CD4-positive, alpha-beta T cell treated with Interleukin-6 for 4 hours (primary cell): ENCODE measurements around the gene LRRC37B.
"Not testable (repeated sequence)": the region's sequence is repeated elsewhere in the genome, so short reads cannot be mapped to it uniquely, and the experiment has no call there.

Source experiments
- DNase-seq: peaks from one replicate; pipeline ENCODE4 v3.0.0-alpha.2; 2020; ENCODE audit warnings: mixed read lengths

Gene LRRC37B

DNA sequence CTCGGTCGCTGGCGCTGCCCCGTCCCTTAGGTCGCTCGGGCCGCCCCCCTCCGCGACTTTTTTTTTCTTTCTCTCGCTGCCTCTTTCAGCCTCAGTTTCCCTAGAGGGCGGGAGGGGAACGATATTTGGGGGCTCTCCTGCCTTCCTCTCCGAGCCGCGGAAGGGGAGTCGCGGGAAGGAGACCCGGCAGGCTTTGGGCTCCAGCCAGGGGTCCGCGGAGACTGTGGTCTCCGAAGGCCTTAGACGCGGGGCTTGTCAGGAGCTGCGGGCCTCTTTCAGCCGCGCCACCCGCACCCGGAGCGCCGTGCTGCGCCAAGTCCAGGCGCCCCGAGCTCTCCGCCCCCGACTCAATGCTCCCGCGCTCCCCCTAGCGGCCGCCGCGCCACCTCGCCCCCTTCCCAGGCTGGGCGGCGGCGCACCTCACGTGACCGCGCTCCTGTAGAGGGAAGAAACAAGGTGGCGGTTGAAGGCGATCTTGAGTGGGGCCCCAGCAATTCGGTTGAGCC lies at the start of gene LRRC37B:
LRRC37B (plus strand) TSS at position 427 of the 506 bp plus-strand sequence. CDS start 14,010 bp downstream, outside the sequence.
- peak; percentile 90 for DNase-seq

GRCh38 chr17:31964131-31964530 lies 43.1 kb upstream of the LRRC37B start:
- DNase-seq, result not testable (repeated sequence)

DNA sequence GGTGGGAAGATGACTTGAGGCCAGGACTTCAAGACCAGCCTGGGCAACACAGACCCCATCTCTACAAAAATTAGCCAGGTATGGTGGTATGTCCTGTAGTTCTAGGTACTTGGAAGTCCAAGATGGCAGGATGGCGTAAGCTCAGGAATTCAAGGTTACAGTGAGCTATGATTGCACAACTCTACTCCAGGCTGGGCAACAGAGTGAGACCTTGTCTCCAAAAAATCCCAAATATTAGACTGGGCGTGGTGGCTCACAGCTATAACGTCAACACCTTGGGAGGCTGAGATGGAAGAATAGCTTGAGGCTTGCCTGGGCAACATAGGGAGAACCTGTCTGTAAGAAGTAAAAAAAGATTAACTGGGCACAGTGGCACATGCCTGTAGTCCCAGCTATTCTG lies 39.5 kb upstream of the LRRC37B start:
- no peak for DNase-seq

DNA sequence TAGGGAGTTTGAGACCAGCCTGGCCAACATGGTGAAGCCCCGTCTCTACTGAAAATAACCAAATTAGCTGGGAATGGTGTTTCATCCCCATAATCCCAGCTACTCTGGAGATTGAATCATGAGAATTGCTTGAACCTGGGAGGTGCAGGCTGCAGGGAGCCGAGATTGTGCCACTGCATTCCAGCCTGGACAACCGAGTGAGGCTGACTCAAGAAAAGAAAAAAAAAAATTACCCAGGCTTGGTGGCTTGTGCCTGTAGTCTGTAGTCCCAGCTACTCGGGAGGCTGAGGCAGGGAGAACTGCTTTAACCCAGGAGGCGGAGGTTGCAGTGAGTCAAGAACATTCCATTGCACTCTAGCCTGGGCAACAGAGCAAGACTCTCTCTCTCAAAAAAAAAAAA lies 36.8 kb upstream of the LRRC37B start:
- DNase-seq, result not testable (repeated sequence)

GRCh38 chr17:31974269-31975071 lies 32.7 kb upstream of the LRRC37B start:
- DNase-seq, result not testable (repeated sequence)

- DNase-seq, result not testable (repeated sequence)
Observed at GRCh38 chr17:31975391-31975790, 31.8 kb upstream of the LRRC37B start.

DNA sequence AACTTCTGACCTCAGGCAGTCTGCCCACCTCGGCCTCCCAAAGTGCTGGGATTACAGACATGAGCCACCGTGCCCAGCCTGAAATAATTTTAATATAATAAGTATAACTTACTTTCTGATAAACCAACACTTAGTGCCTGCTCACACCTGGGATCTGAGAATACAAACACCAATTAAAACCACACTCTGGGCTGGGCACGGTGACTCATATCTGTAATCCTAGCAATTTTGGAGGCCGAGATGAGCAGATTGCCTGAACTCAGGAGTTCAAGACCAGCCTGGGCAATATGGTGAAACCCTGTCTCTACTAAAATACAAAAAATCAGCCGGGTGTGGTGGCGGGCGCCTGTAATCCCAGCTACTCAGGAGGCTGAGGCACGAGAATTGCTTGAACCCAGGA lies 15.4 kb upstream of the LRRC37B start:
- DNase-seq, result not testable (repeated sequence)

GRCh38 chr17:31997005-31997404 lies 10.2 kb upstream of the LRRC37B start:
- no peak for DNase-seq

GRCh38 chr17:32007463-32008298 lies 498 bp downstream of the LRRC37B start:
- peak; percentile 52 for DNase-seq

- no peak for DNase-seq
Observed at GRCh38 chr17:32009262-32009542, 2.0 kb downstream of the LRRC37B start.

DNA sequence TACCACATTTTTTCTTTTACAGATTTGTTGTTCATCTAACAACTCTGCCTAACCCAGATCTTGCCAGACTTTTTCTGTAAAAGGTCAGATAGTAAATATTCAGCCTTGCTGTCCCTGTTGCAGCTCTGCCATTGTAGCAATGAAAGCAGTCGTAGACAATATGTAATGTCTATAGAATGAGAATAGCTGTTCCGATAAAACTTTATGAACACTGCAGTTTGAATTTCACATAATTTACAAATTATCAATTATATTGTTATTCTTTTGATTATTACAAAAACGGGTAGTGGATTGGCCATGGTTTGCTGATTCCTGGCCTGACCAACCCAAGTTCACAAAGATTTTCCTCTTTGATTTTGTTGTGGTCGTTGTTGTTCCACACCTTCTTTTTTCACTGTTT lies 2.9 kb downstream of the LRRC37B start:
- DNase-seq, result no peak

DNA sequence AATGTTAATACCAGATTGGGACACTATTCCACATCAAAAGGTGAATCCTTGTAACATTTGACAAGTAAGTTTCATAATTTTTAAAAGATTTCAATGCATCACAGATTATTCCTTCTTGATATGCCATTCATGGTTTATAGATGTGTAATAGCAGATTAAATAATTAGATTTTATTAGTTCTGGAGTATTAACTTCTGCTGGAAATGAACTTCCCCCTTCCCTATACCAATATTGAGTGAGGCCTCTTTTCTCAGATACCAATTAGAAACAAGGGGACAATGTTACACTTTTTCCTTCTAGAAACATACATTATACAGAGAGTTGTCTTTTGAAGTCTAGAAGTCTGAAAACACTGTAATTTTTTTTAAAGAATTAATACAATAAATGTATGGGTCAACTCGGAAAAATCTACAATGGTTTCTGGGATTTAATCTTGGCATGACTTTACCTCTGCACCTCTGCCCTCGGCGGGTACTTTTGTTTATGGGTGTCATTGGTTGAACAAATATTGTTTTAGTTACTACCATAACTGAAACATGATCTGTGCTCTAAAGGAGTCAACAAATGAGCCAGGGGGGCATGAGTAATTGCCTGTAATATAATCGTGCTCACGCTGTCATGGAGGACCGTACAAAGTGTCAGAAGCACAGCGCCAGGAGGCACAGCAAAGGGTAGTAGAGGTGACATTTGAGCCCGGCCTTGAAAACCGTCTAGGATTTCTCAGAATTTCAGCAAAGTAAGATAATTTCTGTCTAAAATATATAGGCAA lies 8.2 kb downstream of the LRRC37B start:
- no peak for DNase-seq

- no peak for DNase-seq
Observed at GRCh38 chr17:32016231-32016630, 9.0 kb downstream of the LRRC37B start.

GRCh38 chr17:32019228-32019627 lies 12.0 kb downstream of the LRRC37B start:
- no peak for DNase-seq

GRCh38 chr17:32020943-32021614 lies 13.9 kb downstream of the LRRC37B start:
- no peak for DNase-seq

GRCh38 chr17:32021615-32021955 lies 14.4 kb downstream of the LRRC37B start:
- no peak for DNase-seq

- DNase-seq, result not testable (repeated sequence)
Observed at GRCh38 chr17:32022554-32022953, 15.4 kb downstream of the LRRC37B start.

DNA sequence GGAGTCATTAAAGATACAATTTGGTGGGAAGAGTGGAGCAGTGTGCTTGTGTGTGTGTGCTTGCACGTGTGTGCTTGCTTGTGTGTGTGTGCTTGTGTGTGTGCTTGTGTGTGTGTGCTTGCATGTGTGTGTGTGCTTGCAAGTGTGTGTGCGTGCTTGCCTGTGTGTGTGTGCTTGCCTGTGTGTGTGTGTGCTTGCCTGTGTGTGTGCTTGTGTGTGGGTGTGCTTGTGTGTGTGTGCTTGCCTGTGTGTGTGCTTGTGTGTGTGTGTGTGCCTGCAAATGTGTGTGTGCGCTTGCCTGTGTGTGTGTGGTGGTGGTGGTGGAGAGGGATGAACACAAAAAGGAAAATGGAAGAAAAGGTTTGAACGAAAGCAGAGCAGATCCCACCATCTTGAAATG lies 20.1 kb downstream of the LRRC37B start:
- DNase-seq, result not testable (repeated sequence)

- DNase-seq, result no peak
Observed at GRCh38 chr17:32033223-32033622, 26.0 kb downstream of the LRRC37B start.

DNA sequence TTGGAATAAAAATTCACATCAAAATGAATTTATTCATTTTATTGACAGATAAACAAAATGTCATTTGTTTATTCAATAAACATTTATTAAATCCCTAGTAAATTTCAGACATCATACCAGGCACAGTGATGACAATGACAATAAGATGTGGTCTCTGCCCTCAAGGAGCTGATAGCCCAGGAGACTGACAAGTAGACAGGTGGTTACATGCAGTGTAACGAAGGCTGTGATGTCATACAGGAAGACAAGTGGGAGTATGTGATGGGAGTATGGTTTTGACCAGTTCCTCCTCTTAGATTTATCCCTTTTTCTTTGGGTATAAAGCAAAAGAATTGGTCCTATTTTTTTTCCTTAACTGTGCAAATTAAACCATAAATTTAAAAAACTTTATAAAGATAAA lies 26.6 kb downstream of the LRRC37B start:
- DNase-seq, result not testable (repeated sequence)

- DNase-seq, result not testable (repeated sequence)
Observed at GRCh38 chr17:32040246-32040645, 33.1 kb downstream of the LRRC37B start.

DNA sequence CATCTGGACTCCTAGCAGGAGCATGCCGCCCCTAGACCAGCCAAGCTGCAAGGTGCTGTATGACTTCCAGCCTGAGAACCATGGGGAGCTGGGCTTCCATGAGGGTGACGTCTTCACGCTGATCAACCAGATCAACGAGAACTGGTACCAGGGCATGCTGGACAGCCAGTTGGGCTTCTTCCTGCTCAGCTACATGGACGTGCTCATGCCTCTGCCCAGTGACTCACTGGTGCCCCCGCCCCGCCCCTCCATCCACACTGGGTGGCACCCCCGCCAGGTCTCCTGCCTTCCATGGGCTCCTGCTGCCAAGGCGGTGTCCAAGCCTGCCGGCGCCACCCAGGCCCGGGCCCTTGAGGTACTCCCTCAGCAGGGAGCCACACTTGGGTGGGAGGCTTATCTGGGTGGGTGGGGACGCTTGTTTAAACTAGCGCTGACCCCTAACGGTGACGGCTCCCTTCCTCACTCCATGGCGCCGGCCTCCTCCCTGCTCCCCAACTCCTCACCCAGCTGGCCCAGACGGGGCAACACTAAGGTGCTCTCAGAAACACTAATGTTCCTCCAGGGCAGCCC lies 34.2 kb downstream of the LRRC37B start:
- DNase-seq, result not testable (repeated sequence)
